ENCODE results near the gene G3BP2. TPM values are rescaled to one million over a fixed set of nuclear protein-coding genes. Genes with fewer than 3 reads are reported as not detected.

The G3BP2 gene
- total RNA-seq, 6 experiments from 2014 or later: 157 to 169 (median 168) TPM

GRCh38 chr4:75662626-75663025 is 10.6 kb downstream of the G3BP2 start:
- no peaks in the 10 kb centered on the region for H3K9me3 Mint-ChIP-seq
- no peak overlapping the region for H3K27ac Mint-ChIP-seq
- 0 out of 2 replicates have a peak, but pooled peaks cover 4% of the 10 kb centered on the region for H3K27me3 Mint-ChIP-seq (ENCODE audit: insufficient read depth)
- H3K36me3 Mint-ChIP-seq (ENCODE audit: low read depth): peaks cover 18% of the 10 kb centered on the region
- DNase-seq: no peak
- H3K4me1 Mint-ChIP-seq (ENCODE audit: low read depth): peaks cover 69% of the 10 kb centered on the region
- no peak overlapping the region for H3K4me3 Mint-ChIP-seq
- no peak for TF ChIP-seq CTCF (IDR thresholded peaks at IDR 0.05)

- Mint-ChIP-seq H3K27me3 (ENCODE audit: insufficient read depth) (0 out of 2 replicates have a peak, but pooled peaks cover 4% of the 10 kb centered on the region), H3K4me1 (ENCODE audit: low read depth) (peaks cover 48% of the 10 kb centered on the region), H3K36me3 (ENCODE audit: low read depth) (peaks cover 22% of the 10 kb centered on the region), H3K27ac (no peak overlapping the region), H3K4me3 (no peak overlapping the region), H3K9me3 (no peaks in the 10 kb centered on the region)
- no peak for TF ChIP-seq CTCF (IDR thresholded peaks at IDR 0.05)
- no peak for DNase-seq
Observed at GRCh38 chr4:75660491-75660890, 12.7 kb downstream of the G3BP2 start.

GRCh38 chr4:75659512-75660031 is 13.6 kb downstream of the G3BP2 start:
- no peak for TF ChIP-seq CTCF (IDR thresholded peaks at IDR 0.05)
- peaks cover 46% of the 10 kb centered on the region for H3K4me1 Mint-ChIP-seq (ENCODE audit: low read depth)
- H3K27me3 Mint-ChIP-seq (ENCODE audit: insufficient read depth): 0 out of 2 replicates have a peak, but pooled peaks cover 4% of the 10 kb centered on the region
- no peak for DNase-seq
- peak overlapping the region; percentile 32; the same call in 1 of the 2 replicates for H3K4me3 Mint-ChIP-seq
- H3K36me3 Mint-ChIP-seq (ENCODE audit: low read depth): peaks cover 22% of the 10 kb centered on the region
- no peaks in the 10 kb centered on the region for H3K9me3 Mint-ChIP-seq
- peak overlapping the region; percentile 68 for H3K27ac Mint-ChIP-seq

GRCh38 chr4:75658876-75659275 is 14.3 kb downstream of the G3BP2 start:
- H3K27ac Mint-ChIP-seq: peak overlapping the region; percentile 68

GRCh38 chr4:75655562-75655961 is 17.6 kb downstream of the G3BP2 start:
- no peak overlapping the region for H3K4me3 Mint-ChIP-seq
- H3K27me3 Mint-ChIP-seq (ENCODE audit: insufficient read depth): 0 out of 2 replicates have a peak, but pooled peaks cover 4% of the 10 kb centered on the region
- no peak for TF ChIP-seq CTCF (IDR thresholded peaks at IDR 0.05)

More at GRCh38 chr4:75658876-75659275, 14.3 kb downstream of the G3BP2 start:
- no peaks in the 10 kb centered on the region for H3K9me3 Mint-ChIP-seq
- H3K4me3 Mint-ChIP-seq: peak overlapping the region; percentile 32
- 0 out of 2 replicates have a peak, but pooled peaks cover 4% of the 10 kb centered on the region for H3K27me3 Mint-ChIP-seq (ENCODE audit: insufficient read depth)
- peak; percentile 37 for DNase-seq
- H3K36me3 Mint-ChIP-seq (ENCODE audit: low read depth): peaks cover 22% of the 10 kb centered on the region
- TF ChIP-seq CTCF (IDR thresholded peaks at IDR 0.05): no peak
- peaks cover 52% of the 10 kb centered on the region for H3K4me1 Mint-ChIP-seq (ENCODE audit: low read depth)

More at GRCh38 chr4:75655562-75655961, 17.6 kb downstream of the G3BP2 start:
- no peak overlapping the region for H3K27ac Mint-ChIP-seq
- peaks cover 20% of the 10 kb centered on the region for H3K36me3 Mint-ChIP-seq (ENCODE audit: low read depth)
- H3K9me3 Mint-ChIP-seq: no peaks in the 10 kb centered on the region
- peaks cover 34% of the 10 kb centered on the region for H3K4me1 Mint-ChIP-seq (ENCODE audit: low read depth)
- DNase-seq: no peak

All from HFFc6 (cell line).